Hepatocyte (in vitro differentiated cells): ENCODE results near the gene IFT122. TPM values are rescaled to one million over a fixed set of nuclear protein-coding genes. Genes with fewer than 3 reads are reported as not detected.
A peak's percentile ranks its signal among the peaks of the same experiment; 100 is the strongest.

Experiments
- DNase-seq: peaks from one replicate; pipeline ENCODE4 v3.0.0-alpha.2; 2016; ENCODE audit warnings: low spot score
- H2AFZ ChIP-seq: fragments of 200-600 bp; sonication (generic); 2 replicates; pipeline ENCODE4 v1.6.0; 2016; ENCODE audit warnings: antibody characterized with exemption, mild to moderate bottlenecking
- H3K27ac ChIP-seq: fragments of 200-600 bp; sonication (generic); 2 replicates; pipeline ENCODE4 v1.5.1; 2016; ENCODE audit warnings: mild to moderate bottlenecking
- H3K27me3 ChIP-seq: fragments of 200-600 bp; sonication (generic); 2 replicates; pipeline ENCODE4 v1.6.1; 2016
- H3K36me3 ChIP-seq: fragments of 200-600 bp; sonication (generic); replicated peaks from 2 replicates; pipeline ENCODE4 v1.5.1; 2016; ENCODE audit warnings: low read depth; ENCODE audit not compliant: insufficient read depth
- H3K4me1 ChIP-seq: fragments of 200-600 bp; sonication (generic); 2 replicates; pipeline ENCODE4 v1.5.1; 2016; ENCODE audit warnings: mild to moderate bottlenecking, moderate library complexity; ENCODE audit not compliant: insufficient read depth
- H3K4me2 ChIP-seq: fragments of 200-600 bp; sonication (generic); 2 replicates; pipeline ENCODE4 v1.6.0; 2016
- H3K4me3 ChIP-seq: fragments of 200-600 bp; sonication (generic); 2 replicates; pipeline ENCODE4 v1.5.1; 2016; ENCODE audit warnings: mild to moderate bottlenecking
- H3K79me2 ChIP-seq: fragments of 200-600 bp; sonication (generic); 2 replicates; pipeline ENCODE4 v1.6.0; 2017; ENCODE audit warnings: mild to moderate bottlenecking
- H3K9me2 ChIP-seq: fragments of 200-600 bp; sonication (generic); replicated peaks from 2 replicates; pipeline ENCODE4 v1.6.0; 2017; ENCODE audit warnings: mild to moderate bottlenecking; ENCODE audit not compliant: insufficient read depth
- H3K9me3 ChIP-seq: fragments of 200-600 bp; sonication (generic); 2 replicates; pipeline ENCODE4 v1.5.1; 2016; ENCODE audit warnings: low read depth, mild to moderate bottlenecking
- H4K20me1 ChIP-seq: fragments of 200-600 bp; sonication (generic); 2 replicates; pipeline ENCODE4 v1.6.0; 2016; ENCODE audit warnings: mild to moderate bottlenecking; ENCODE audit not compliant: insufficient read depth, poor library complexity, severe bottlenecking
- CTCF ChIP-seq: fragments of 200-600 bp; sonication (generic); IDR thresholded peaks from 2 replicates; pipeline ENCODE4 v1.5.1; 2016; ENCODE audit warnings: antibody characterized with exemption, mild to moderate bottlenecking; ENCODE audit not compliant: poor library complexity
- EZH2 ChIP-seq: fragments of 200-600 bp; sonication (generic); IDR thresholded peaks from 2 replicates; pipeline ENCODE4 v1.6.1; 2016; ENCODE audit warnings: antibody characterized with exemption, mild to moderate bottlenecking, borderline replicate concordance
- EZH2phosphoT487 ChIP-seq: fragments of 200-600 bp; sonication (generic); IDR thresholded peaks from one replicate; pipeline ENCODE4 v1.6.1; 2018; ENCODE audit warnings: antibody characterized with exemption, mild to moderate bottlenecking, low read depth, moderate library complexity; ENCODE audit not compliant: unreplicated experiment, severe bottlenecking
- WGBS: methylation state at CpG from one replicate; pipeline ENCODE4 v1.1.6; 2016; ENCODE audit warnings: low lambda C conversion rate; ENCODE audit errors: missing lambda C conversion rate; 5-methylcytosine and 5-hydroxymethylcytosine counted together
- polyA plus RNA-seq: library from polyadenylated mRNA; unstranded; fragments of >200 nt; fragmentation: Nextera tagmentation; extraction: Ambion mirVana; gene quantifications from 2 replicates; pipeline ENCODE4 v1.2.1, GENCODE V29; 2016
- total RNA-seq: library from RNA; depleted of rRNA; stranded (reverse); fragments of >200 nt; gene quantifications from 2 replicates; pipeline ENCODE4 v1.2.3, GENCODE V29; 2014

Gene IFT122
- total and polyA plus RNA-seq, 2 experiments from 2014 or later, result 11.4 to 14.6 TPM

- Histone ChIP-seq H2AFZ (peak overlapping the region; percentile 46), H3K27me3 (no peaks in the 10 kb centered on the region), H3K4me1 (no peaks in the 10 kb centered on the region), H3K79me2 (peaks cover 43% of the 10 kb centered on the region), H3K4me2 (peak overlapping the region; percentile 71), H3K9me3 (no peaks in the 10 kb centered on the region), H3K4me3 (peak overlapping the region; percentile 71), H3K27ac (peak overlapping the region; percentile 87), H3K36me3 (no peaks in the 10 kb centered on the region), H3K9me2 (no peaks in the 10 kb centered on the region), H4K20me1 (peaks cover 10% of the 10 kb centered on the region)
- 3% methylated on average over 17 of the region's 18 CpGs for WGBS
- no peak for TF ChIP-seq CTCF
- no peak for TF ChIP-seq EZH2phosphoT487
- TF ChIP-seq EZH2, result no peak
- DNase-seq, result peak; percentile 32
Measured at GRCh38 chr3:129398803-129399144, 41.2 kb upstream of the IFT122 start.

DNA sequence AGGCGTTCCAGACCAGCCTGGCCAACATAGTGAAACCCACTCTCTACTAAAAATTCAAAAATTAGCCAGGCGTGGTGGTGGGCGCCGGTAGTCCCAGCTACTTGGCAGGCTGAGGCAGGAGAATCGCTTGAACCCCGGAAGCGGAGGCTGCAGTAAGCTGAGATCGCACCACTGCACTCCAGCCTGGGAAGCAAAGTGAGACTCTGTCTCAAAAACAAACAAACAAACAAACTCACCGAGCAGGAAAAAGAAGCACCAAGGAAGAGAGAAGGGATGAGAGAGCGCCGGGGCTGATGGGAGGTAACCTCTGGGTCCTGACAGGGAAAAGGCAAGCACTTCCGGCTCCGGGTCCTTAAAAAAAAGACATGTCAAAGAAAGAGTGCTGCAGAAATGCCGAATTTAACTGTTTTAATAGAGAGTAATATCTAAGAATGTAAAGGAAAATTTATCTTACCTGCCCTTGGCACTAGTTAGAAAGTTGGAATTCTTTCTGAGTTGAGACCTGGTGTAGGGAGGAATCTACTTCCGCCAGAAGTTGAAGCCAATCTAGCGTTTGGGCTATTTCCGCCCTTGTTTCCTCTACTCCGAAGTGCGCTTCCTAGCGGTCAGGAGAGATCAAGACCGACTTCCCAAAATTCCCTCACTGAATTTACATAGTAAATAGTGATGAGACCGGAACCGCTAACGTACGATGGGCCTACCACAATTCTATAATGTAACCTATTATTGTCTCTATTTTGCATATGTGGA, 40.7 kb upstream of the IFT122 start:
- DNase-seq, result peak; percentile 94
- peaks cover 10% of the 10 kb centered on the region for H4K20me1 ChIP-seq
- peaks cover 43% of the 10 kb centered on the region for H3K79me2 ChIP-seq
- H3K4me2 ChIP-seq, result peak overlapping the region; percentile 71
- peak; percentile 93 for TF ChIP-seq CTCF
- no peak for TF ChIP-seq EZH2
- no peak for TF ChIP-seq EZH2phosphoT487
- H2AFZ ChIP-seq, result peak overlapping the region; percentile 46
- peak overlapping the region; percentile 71 for H3K4me3 ChIP-seq
- no peaks in the 10 kb centered on the region for H3K9me3 ChIP-seq
- H3K27me3 ChIP-seq, result no peaks in the 10 kb centered on the region
- H3K36me3 ChIP-seq, result no peaks in the 10 kb centered on the region
- H3K4me1 ChIP-seq, result no peaks in the 10 kb centered on the region
- WGBS, result 1% methylated on average over 25 of the region's 25 CpGs
- no peaks in the 10 kb centered on the region for H3K9me2 ChIP-seq
- peak overlapping the region; percentile 87 for H3K27ac ChIP-seq

GRCh38 chr3:129399895-129400357, 40.1 kb upstream of the IFT122 start:
- Histone ChIP-seq H3K4me2 (peak overlapping the region; percentile 71), H3K4me3 (no peak overlapping the region), H3K4me1 (no peaks in the 10 kb centered on the region), H3K27ac (no peak overlapping the region), H3K9me2 (no peaks in the 10 kb centered on the region), H4K20me1 (peaks cover 10% of the 10 kb centered on the region), H3K79me2 (peaks cover 41% of the 10 kb centered on the region), H3K27me3 (no peaks in the 10 kb centered on the region), H3K9me3 (no peaks in the 10 kb centered on the region), H2AFZ (peak overlapping the region; percentile 46), H3K36me3 (no peaks in the 10 kb centered on the region)
- TF ChIP-seq CTCF, result no peak
- TF ChIP-seq EZH2, result no peak
- TF ChIP-seq EZH2phosphoT487, result no peak
- WGBS, result 73% methylated on average over 8 of the region's 8 CpGs
- DNase-seq, result no peak
